GM12891 (cell line): ENCODE measurements around the gene SLC38A3.

Source experiments
- POLR2A ChIP-seq: IDR thresholded peaks from 2 replicates; pipeline ENCODE4 v1.6.1; 2011; ENCODE audit warnings: low read depth, low read length, control low read depth
- POLR2AphosphoS5 ChIP-seq: IDR thresholded peaks from 2 replicates; pipeline ENCODE4 v1.6.1; 2011; ENCODE audit warnings: low read depth, low read length, control low read depth

DNA sequence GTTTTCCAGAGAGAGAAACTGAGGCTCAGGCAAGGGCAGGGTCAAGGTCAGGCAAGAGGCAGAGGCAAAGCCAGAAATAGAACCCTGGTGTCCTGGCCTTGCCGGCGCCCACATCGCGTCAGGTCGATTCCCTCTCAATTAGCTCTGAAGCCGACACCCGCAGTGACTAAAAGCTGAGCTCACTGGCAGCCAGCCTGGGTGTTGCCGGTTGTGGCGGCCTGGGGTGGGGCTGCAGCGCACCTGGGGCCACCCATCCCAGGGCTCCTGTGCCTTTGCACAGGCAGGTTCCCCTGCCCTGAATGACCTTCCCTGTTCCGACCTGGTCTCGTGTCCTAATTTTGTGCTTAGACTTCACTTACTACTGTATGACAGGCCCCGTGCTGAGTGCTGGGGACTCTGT is 43.8 kb upstream of the SLC38A3 start:
- TF ChIP-seq POLR2AphosphoS5 (no peak), POLR2A (no peak)
